AG09309 (cell line): ENCODE measurements around the gene DGLUCY.
A peak's percentile ranks its signal among the peaks of the same experiment; 100 is the strongest.

Experiments used
- DNase-seq: peaks from one replicate; pipeline ENCODE4 v3.0.0-alpha.2; 2010; ENCODE audit warnings: low read depth
- H3K4me3 ChIP-seq: 2 replicates; pipeline ENCODE4 v1.5.1; 2011; ENCODE audit warnings: mild to moderate bottlenecking, low read depth, low read length, moderate library complexity; ENCODE audit not compliant: control insufficient read depth
- TF ChIP-seq, protein P1 (sequence below): IDR thresholded peaks from 2 replicates; pipeline ENCODE4 v1.5.1; 2011; ENCODE audit warnings: mild to moderate bottlenecking, low read depth, low read length, inconsistent platforms; ENCODE audit not compliant: insufficient read depth, control insufficient read depth; ENCODE audit errors: missing control alignments

Gene DGLUCY

DNA sequence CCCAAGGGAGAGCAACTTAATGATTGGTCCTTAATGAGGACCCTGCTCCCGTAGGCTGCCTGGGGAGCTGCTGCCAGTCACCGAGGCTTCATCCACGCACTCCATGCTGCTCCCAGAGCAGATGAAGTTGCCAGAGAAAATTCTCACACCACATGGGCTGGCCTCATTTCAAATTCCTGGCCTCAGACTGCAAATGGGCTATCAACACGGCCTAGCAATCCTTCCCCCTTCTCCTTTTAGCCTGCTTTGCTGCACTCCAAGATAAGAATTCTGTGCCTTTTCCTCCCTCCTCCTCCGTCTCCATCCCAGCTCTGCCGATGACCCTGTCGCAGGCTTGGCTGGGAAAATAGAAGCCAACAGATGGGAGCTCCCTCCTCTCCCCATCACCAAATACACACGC lies 10.8 kb upstream of the DGLUCY start:
- no peak for DNase-seq
- H3K4me3 ChIP-seq, result no peak overlapping the region
- TF ChIP-seq, protein P1, sequence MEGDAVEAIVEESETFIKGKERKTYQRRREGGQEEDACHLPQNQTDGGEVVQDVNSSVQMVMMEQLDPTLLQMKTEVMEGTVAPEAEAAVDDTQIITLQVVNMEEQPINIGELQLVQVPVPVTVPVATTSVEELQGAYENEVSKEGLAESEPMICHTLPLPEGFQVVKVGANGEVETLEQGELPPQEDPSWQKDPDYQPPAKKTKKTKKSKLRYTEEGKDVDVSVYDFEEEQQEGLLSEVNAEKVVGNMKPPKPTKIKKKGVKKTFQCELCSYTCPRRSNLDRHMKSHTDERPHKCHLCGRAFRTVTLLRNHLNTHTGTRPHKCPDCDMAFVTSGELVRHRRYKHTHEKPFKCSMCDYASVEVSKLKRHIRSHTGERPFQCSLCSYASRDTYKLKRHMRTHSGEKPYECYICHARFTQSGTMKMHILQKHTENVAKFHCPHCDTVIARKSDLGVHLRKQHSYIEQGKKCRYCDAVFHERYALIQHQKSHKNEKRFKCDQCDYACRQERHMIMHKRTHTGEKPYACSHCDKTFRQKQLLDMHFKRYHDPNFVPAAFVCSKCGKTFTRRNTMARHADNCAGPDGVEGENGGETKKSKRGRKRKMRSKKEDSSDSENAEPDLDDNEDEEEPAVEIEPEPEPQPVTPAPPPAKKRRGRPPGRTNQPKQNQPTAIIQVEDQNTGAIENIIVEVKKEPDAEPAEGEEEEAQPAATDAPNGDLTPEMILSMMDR, result no peak

DNA sequence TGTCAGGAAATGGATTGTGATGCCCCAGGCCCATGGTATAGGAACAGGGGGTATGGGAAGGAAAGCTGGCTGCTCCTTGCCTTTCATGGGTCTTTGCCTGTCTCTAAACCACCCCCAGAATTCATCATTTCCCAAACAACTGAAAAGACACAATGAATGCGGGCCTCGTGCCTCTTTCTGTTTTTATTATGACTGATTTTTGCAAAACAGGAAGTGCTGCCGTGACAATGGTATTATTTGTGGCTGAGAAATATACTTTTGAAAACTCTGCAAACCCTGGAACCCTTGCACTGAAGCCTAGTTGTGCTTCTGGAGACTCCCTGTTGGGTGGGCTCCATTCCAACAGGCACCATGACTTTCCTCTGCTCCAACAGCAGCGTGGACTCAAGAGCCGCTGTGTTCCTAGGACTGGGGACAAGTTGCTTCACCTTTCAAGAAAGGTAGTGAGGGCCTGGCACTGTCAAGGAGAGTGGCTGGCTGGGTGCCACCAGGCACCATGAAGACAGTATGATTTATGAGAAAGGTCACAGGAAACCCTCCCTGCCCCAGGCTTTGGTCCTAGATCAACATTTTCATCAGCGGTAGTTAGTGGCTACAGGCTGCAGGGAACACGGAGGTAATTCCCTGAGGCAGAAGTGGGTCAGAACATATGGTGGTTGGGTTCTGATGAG lies 4.8 kb upstream of the DGLUCY start:
- no peak overlapping the region for H3K4me3 ChIP-seq
- TF ChIP-seq, protein P1, result no peak
- no peak for DNase-seq

DNA sequence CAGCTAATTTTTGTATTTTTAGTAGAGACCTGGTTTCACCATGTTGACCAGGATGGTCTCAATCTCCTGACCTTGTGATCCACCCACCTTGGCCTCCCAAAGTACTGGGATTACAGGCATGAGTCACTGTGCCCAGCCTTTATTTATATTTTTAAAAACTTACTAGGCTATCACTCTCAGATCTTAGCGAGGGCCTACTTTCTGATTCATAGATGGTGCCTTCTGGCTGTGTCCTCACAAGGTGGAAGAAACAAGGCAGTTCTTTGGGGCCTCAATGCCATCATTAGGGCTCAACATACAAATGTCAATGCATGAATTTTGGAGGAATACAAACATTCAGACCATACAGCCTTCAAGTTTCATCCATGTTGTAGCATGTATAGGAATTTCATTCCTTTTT lies 2.4 kb upstream of the DGLUCY start:
- no peak overlapping the region for H3K4me3 ChIP-seq
- TF ChIP-seq, protein P1, result no peak
- no peak for DNase-seq

DNA sequence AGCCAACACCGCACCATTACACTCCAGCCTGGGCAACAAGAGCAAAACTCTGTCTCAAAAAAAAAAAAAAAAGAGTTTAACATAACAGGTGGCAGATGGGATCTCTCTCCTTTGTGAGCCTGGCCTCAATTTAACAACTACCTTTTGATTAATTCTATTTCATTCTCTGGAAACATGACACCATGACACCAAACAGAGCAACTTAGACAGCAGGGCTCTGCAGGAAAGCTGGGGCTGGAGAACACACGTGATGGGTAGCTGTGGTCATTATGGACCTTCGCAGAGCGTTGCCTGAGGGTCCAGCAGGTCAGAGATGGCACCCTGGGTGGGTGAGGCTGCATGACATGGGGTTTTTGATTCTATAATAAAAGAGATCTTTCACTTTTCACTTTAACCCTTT lies 1.7 kb upstream of the DGLUCY start:
- H3K4me3 ChIP-seq, result no peak overlapping the region
- TF ChIP-seq, protein P1, result no peak
- no peak for DNase-seq

DNA sequence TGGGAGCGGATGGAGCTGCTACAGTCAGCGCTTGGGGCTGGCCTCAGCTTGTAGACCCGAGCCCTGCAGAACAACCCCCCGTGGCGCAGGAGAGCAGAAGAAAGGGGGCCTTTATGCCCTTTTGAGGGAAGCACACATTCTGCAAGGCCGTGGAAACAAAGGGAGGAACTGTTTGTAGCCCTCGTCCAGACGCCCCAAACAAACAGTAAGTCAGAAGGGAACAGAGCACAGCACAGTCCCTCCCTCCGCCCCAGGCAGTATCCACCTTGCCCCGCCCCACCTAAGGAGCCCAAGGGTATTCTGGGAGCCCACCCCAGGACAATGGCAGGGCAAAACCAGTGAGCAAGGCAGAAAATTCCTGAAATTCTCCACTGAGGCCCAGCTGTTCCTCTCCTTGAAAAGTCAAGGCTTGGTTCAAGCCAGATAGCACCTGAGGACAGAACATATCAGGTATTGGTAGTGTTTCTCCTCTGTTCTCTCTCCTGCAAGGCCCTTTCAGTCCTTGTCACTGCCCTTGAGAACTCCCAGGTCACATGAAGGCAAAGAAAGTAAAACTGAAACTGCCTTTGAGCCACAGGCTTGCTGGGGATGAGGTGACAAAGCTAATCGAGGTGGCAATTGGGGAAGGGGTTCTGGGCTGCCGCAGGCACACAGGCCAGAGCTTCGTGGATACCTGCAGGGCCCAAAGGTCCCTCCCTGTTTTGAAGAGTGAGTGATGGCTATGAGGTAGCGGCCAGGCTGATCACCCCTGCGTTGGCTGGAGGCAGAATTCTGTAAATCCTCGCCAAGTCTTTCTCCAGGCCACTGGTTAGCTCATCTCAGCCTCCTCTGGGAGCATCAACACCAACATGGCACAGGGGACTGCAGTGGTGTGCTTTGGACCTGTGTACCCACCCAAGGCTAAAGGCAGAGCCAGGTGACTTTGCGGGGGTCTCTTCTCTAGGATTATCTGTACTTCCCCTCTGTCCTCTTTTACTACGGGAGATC lies 499 bp downstream of the DGLUCY start:
- peak overlapping the region; percentile 66 for H3K4me3 ChIP-seq
- TF ChIP-seq, protein P1, result no peak
- DNase-seq, result no peak

DNA sequence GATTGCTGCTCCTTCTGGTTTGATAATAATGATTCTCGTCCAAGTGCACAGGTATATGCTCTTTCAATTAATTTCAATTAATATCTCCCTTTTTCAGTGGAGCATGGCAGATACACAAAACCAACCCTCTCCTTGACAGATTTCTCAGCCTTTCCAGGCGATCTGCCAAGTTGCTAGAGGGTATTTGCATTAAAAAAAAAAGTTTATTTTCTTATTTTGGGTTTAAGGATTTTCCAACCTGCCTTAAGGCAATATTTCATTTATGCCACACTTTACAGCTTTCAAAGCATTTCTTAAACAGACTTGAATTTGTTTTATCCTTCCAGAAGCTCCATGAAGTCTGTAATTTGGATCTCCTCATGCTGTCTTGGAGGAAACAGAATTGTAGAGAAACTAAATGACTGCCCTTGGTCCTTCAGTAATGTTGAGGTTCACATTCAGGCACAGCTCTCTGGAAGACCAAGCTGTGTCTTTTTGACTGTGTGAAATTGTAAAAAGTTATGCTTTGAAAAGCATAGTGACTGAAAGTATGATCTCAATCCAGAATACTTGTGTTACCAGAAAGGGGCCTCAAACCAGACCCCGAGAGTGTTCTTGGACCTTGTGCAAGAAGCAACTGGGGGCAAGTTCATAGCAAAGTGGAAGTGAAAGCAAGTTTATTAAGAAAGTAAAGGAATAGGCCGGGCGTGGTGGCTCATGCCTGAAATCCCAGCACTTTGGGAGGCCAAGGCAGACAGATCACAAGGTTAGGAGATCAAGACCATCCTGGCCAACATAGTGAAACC lies 2.3 kb downstream of the DGLUCY start:
- no peak overlapping the region for H3K4me3 ChIP-seq
- TF ChIP-seq, protein P1, result no peak
- DNase-seq, result no peak
